Measurements from ENCODE around the gene NRG2.

The NRG2 gene

GRCh38 chr5:139880416-139881142, 162.5 kb downstream of the NRG2 start:
- H3K4me3 ChIP-seq (ENCODE audit: low read depth, low read length) = no peak overlapping the region
- no peak for TF ChIP-seq CTCF (IDR thresholded peaks at IDR 0.05; ENCODE audit: low read depth, low read length)

GRCh38 chr5:139878093-139878492, 165.0 kb downstream of the NRG2 start:
- TF ChIP-seq CTCF (IDR thresholded peaks at IDR 0.05; ENCODE audit: low read depth, low read length) = no peak
- no peak overlapping the region for H3K4me3 ChIP-seq (ENCODE audit: low read depth, low read length)

GRCh38 chr5:139877129-139877597, 165.9 kb downstream of the NRG2 start:
- TF ChIP-seq CTCF (IDR thresholded peaks at IDR 0.05; ENCODE audit: low read depth, low read length) = no peak
- no peak overlapping the region for H3K4me3 ChIP-seq (ENCODE audit: low read depth, low read length)

- TF ChIP-seq CTCF (IDR thresholded peaks at IDR 0.05; ENCODE audit: low read depth, low read length) = no peak
- no peak overlapping the region for H3K4me3 ChIP-seq (ENCODE audit: low read depth, low read length)
Measured at GRCh38 chr5:139875957-139876356, 167.1 kb downstream of the NRG2 start.

GRCh38 chr5:139872851-139873794, 170.0 kb downstream of the NRG2 start:
- no peak overlapping the region for H3K4me3 ChIP-seq (ENCODE audit: low read depth, low read length)
- TF ChIP-seq CTCF (IDR thresholded peaks at IDR 0.05; ENCODE audit: low read depth, low read length) = no peak

GRCh38 chr5:139872052-139872766, 170.9 kb downstream of the NRG2 start:
- no peak for TF ChIP-seq CTCF (IDR thresholded peaks at IDR 0.05; ENCODE audit: low read depth, low read length)
- no peak overlapping the region for H3K4me3 ChIP-seq (ENCODE audit: low read depth, low read length)
